Testis (tissue), 3 donors: Measurements from ENCODE around the gene KLHL22. TPM values are rescaled to one million over a fixed set of nuclear protein-coding genes. Genes with fewer than 3 reads are reported as not detected.
"Not testable (repeated sequence)": the region's sequence is repeated elsewhere in the genome, so short reads cannot be mapped to it uniquely, and the experiment has no call there.

Experiments
- DNase-seq: peaks from one replicate; pipeline ENCODE4 v3.0.0-alpha.2; 2019
- H3K27ac ChIP-seq, 2 donors: fragments of 200-600 bp; sonication (generic); one replicate each; pipeline ENCODE4 v1.5.1; 2019
- H3K27me3 ChIP-seq: fragments of 200-600 bp; sonication (generic); one replicate; pipeline ENCODE4 v1.5.1; 2019
- H3K36me3 ChIP-seq: fragments of 200-600 bp; sonication (generic); one replicate; pipeline ENCODE4 v1.5.1; 2017; ENCODE audit warnings: low read depth; ENCODE audit errors: missing control alignments
- H3K4me1 ChIP-seq: fragments of 200-600 bp; sonication (generic); one replicate; pipeline ENCODE4 v1.5.1; 2019
- H3K4me3 ChIP-seq, 2 donors: fragments of 200-600 bp; sonication (generic); one replicate each; pipeline ENCODE4 v1.5.1; 2017 to 2019
- H3K9me3 ChIP-seq: fragments of 200-600 bp; sonication (generic); one replicate; pipeline ENCODE4 v1.5.1; 2017
- POLR2A ChIP-seq: fragments of 450-650 bp; IDR thresholded peaks from one replicate; pipeline ENCODE4 v1.6.1; 2017; ENCODE audit warnings: antibody characterized with exemption, mild to moderate bottlenecking, moderate library complexity
- WGBS, 2 donors: methylation state at CpG; one replicate each; pipeline ENCODE4 v1.1.5; 2018; 5-methylcytosine and 5-hydroxymethylcytosine counted together
- intact Hi-C: fragments of 100-400 bp; cut with DNase I; formaldehyde crosslinking; loops from one replicate; pipeline ENCODE4 v1.15.1; 2023; ENCODE audit warnings: low total_unique reads
- polyA plus RNA-seq: library from polyadenylated mRNA; stranded (reverse); fragments of 350-450 nt; fragmentation: Illumina TruSeq; extraction: RNeasy Lipid Tissue Mini Kit (QIAGEN cat#74804); gene quantifications from one replicate; pipeline ENCODE4 v1.2.3, GENCODE V29; 2014; ENCODE audit warnings: low read depth, low replicate concordance; ENCODE audit not compliant: insufficient read depth
- total RNA-seq, 2 donors: library from RNA; depleted of rRNA; stranded (reverse); fragments of >200 nt; gene quantifications; one replicate each; pipeline ENCODE4 v1.2.3, GENCODE V29; 2016
- TF ChIP-seq, protein P1 (sequence below), 3 experiments: fragments of 450-650 bp in 2 of 3; fragments of 200-600 bp in 1 of 3; sonication (generic) in 1 of 3; IDR thresholded peaks; one replicate each; pipeline ENCODE4 v1.5.1; 2016 to 2019; ENCODE audit warnings: antibody characterized with exemption in 3 of 3, mild to moderate bottlenecking in 2 of 3, moderate library complexity in 1 of 3

Gene KLHL22
- total and polyA plus RNA-seq, 3 donors from 2014 or later, result 18.1 to 41.7 (median 39.8) TPM

- intact Hi-C loops, result loop anchor here (10.0 kb wide), 1 partner anchor 73 kb away; the partner anchor contains the start of gene KLHL22
- no peak overlapping the region for H3K4me3 ChIP-seq
- no peaks in the 10 kb centered on the region for H3K27me3 ChIP-seq
- H3K36me3 ChIP-seq, result no peaks in the 10 kb centered on the region
- H3K27ac ChIP-seq, result no peak overlapping the region
- 93 to 100% methylated on average over 7 of the region's 7 CpGs for WGBS, 2 donors
- DNase-seq, result no peak
- TF ChIP-seq, protein P1, sequence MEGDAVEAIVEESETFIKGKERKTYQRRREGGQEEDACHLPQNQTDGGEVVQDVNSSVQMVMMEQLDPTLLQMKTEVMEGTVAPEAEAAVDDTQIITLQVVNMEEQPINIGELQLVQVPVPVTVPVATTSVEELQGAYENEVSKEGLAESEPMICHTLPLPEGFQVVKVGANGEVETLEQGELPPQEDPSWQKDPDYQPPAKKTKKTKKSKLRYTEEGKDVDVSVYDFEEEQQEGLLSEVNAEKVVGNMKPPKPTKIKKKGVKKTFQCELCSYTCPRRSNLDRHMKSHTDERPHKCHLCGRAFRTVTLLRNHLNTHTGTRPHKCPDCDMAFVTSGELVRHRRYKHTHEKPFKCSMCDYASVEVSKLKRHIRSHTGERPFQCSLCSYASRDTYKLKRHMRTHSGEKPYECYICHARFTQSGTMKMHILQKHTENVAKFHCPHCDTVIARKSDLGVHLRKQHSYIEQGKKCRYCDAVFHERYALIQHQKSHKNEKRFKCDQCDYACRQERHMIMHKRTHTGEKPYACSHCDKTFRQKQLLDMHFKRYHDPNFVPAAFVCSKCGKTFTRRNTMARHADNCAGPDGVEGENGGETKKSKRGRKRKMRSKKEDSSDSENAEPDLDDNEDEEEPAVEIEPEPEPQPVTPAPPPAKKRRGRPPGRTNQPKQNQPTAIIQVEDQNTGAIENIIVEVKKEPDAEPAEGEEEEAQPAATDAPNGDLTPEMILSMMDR (IDR thresholded peaks at IDR 0.05), result no peak
- no peak for TF ChIP-seq POLR2A
- H3K9me3 ChIP-seq, result no peaks in the 10 kb centered on the region
- peaks cover 25% of the 10 kb centered on the region for H3K4me1 ChIP-seq
These were observed 74.1 kb downstream of the KLHL22 start for GRCh38 chr22:20421507-20421874.

- intact Hi-C loops, result loop anchor here (10.0 kb wide), 1 partner anchor 75 kb away; the partner anchor contains the start of gene KLHL22
- no peak for DNase-seq
- TF ChIP-seq, protein P1 (IDR thresholded peaks at IDR 0.05), result no peak
- no peak for TF ChIP-seq POLR2A
These were observed 75.3 kb downstream of the KLHL22 start for GRCh38 chr22:20420157-20420842.

DNA sequence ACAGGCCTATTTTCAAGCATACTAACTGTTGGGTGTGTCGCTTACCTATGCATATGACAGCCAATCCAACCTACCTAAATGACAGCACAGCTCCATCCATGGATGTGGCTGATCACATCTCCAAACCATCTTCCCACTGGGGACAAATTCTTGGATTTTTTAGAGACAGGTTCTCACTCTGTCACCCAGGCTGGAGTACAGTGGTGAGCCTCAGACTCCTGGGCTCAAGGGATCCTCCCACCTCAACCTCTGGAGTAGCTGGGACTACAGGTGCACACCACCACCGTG lies 76.0 kb downstream of the KLHL22 start:
- Histone ChIP-seq H3K4me1 (peaks cover 20% of the 10 kb centered on the region), H3K27me3 (no peaks in the 10 kb centered on the region), H3K4me3 (no peak overlapping the region), H3K9me3 (no peaks in the 10 kb centered on the region), H3K27ac (no peak overlapping the region), H3K36me3 (no peaks in the 10 kb centered on the region)
- TF ChIP-seq, protein P1 (IDR thresholded peaks at IDR 0.05), result no peak
- no peak for TF ChIP-seq POLR2A
- 96 to 98% methylated on average over 2 of the region's 2 CpGs for WGBS, 2 donors
- intact Hi-C loops, result no loop called here
- DNase-seq, result no peak

More at GRCh38 chr22:20420157-20420842, 75.3 kb downstream of the KLHL22 start:
- no peaks in the 10 kb centered on the region for H3K9me3 ChIP-seq
- H3K4me1 ChIP-seq, result peaks cover 25% of the 10 kb centered on the region
- WGBS, 2 donors, result 88 to 94% methylated on average over 11 of the region's 11 CpGs
- no peak overlapping the region for H3K4me3 ChIP-seq
- no peak overlapping the region for H3K27ac ChIP-seq
- no peaks in the 10 kb centered on the region for H3K27me3 ChIP-seq
- H3K36me3 ChIP-seq, result no peaks in the 10 kb centered on the region

GRCh38 chr22:20418211-20418788 lies 77.3 kb downstream of the KLHL22 start:
- peak overlapping the region; percentile 16 to 62 for H3K4me3 ChIP-seq
- H3K9me3 ChIP-seq, result no peaks in the 10 kb centered on the region
- H3K4me1 ChIP-seq, result peaks cover 7% of the 10 kb centered on the region
- no peaks in the 10 kb centered on the region for H3K36me3 ChIP-seq
- H3K27ac ChIP-seq, result peak overlapping the region; percentile 24 to 26
- TF ChIP-seq, protein P1 (IDR thresholded peaks at IDR 0.05), result peak; percentile 71 to 87 (median 86)
- TF ChIP-seq POLR2A, result no peak
- no peaks in the 10 kb centered on the region for H3K27me3 ChIP-seq
- peak; percentile 88 for DNase-seq
- intact Hi-C loops, result no loop called here
- 0 to 5% methylated on average over 14 to 42 of the region's 42 CpGs for WGBS, 2 donors

GRCh38 chr22:20415699-20416098 lies 79.9 kb downstream of the KLHL22 start:
- H3K36me3 ChIP-seq, H3K9me3 ChIP-seq, DNase-seq, H3K4me1 ChIP-seq, H3K4me3 ChIP-seq, H3K27ac ChIP-seq, intact Hi-C loops, H3K27me3 ChIP-seq: not testable (repeated sequence)
- 90 to 92% methylated on average over 3 of the region's 3 CpGs for WGBS, 2 donors

DNA sequence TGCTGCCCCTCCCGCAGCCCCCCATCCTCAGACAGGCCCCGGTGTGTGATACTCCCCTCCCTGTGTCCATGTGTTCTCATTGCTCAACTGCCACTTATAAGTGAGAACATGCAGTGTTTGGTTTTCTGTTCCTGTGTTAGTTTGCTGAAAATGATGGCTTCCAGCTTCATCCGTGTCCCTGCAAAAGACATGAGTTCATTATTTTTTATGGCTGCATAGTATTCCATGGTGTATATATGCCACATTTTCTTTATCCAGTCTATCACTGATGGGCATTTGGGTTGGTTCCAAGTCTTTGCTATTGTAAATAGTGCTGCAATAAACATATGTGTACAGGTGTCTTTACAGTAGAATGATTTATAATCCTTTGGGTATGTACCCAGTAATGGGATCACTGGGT lies 80.4 kb downstream of the KLHL22 start:
- DNase-seq, H3K27me3 ChIP-seq, H3K36me3 ChIP-seq, H3K4me1 ChIP-seq, H3K9me3 ChIP-seq, intact Hi-C loops, H3K27ac ChIP-seq, H3K4me3 ChIP-seq: not testable (repeated sequence)
- WGBS, 2 donors, result 93 to 96% methylated on average over 3 of the region's 3 CpGs
